HG02970 (cell line): Measurements from ENCODE around the gene TAF6L.
"Not testable (repeated sequence)": the region's sequence is repeated elsewhere in the genome, so short reads cannot be mapped to it uniquely, and the experiment has no call there.

Experiments
- ATAC-seq: cut with Tn5 transposase; IDR thresholded peaks from one replicate; pipeline ENCODE4 v1.9.1; 2021; ENCODE audit warnings: mild to moderate bottlenecking, moderate library complexity, moderate number of reproducible peaks; ENCODE audit not compliant: unreplicated experiment, low FRiP score

Gene TAF6L

GRCh38 chr11:62771144-62772021, at the start of gene TAF6L:
Gene TAF6L, plus strand, starts transcription at chr11:62771396. Its CDS starts 4,388 bp downstream, at chr11:62775784.
- ATAC-seq = peak; percentile 80

- ATAC-seq = no peak
Observed at GRCh38 chr11:62721994-62722393, 49.2 kb upstream of the TAF6L start.

- ATAC-seq = no peak
Observed at GRCh38 chr11:62724171-62724570, 47.0 kb upstream of the TAF6L start.

- ATAC-seq = no peak
Observed at GRCh38 chr11:62725646-62726045, 45.5 kb upstream of the TAF6L start.

- ATAC-seq = peak; percentile 0
Observed at GRCh38 chr11:62726156-62726914, 44.9 kb upstream of the TAF6L start.

GRCh38 chr11:62726915-62727164, 44.4 kb upstream of the TAF6L start:
- no peak for ATAC-seq

GRCh38 chr11:62727165-62727871, 43.9 kb upstream of the TAF6L start, which contains the start of gene HNRNPUL2:
Gene HNRNPUL2, minus strand, starts transcription at chr11:62727457. Its CDS starts 301 bp downstream, at chr11:62727156.
- peak; percentile 78 for ATAC-seq

- peak; percentile 52 for ATAC-seq
Observed at GRCh38 chr11:62727872-62728170, 43.4 kb upstream of the TAF6L start.

GRCh38 chr11:62728171-62728988, 42.8 kb upstream of the TAF6L start, which contains the start of gene TTC9C:
Gene TTC9C, plus strand, starts transcription at chr11:62728486. Its CDS starts 363 bp downstream, at chr11:62728849.
- ATAC-seq = peak; percentile 9

- ATAC-seq = not testable (repeated sequence)
Observed at GRCh38 chr11:62730076-62730475, 41.1 kb upstream of the TAF6L start.

- no peak for ATAC-seq
Observed at GRCh38 chr11:62732830-62733229, 38.4 kb upstream of the TAF6L start.

GRCh38 chr11:62737196-62737595, 34.0 kb upstream of the TAF6L start:
- no peak for ATAC-seq

GRCh38 chr11:62747475-62748160, 23.6 kb upstream of the TAF6L start:
- ATAC-seq = no peak

GRCh38 chr11:62749931-62750330, 21.3 kb upstream of the TAF6L start:
- not testable (repeated sequence) for ATAC-seq

GRCh38 chr11:62752177-62752785, 18.9 kb upstream of the TAF6L start:
- no peak for ATAC-seq

- no peak for ATAC-seq
Observed at GRCh38 chr11:62752994-62753735, 18.0 kb upstream of the TAF6L start.

- peak; percentile 93 for ATAC-seq
Observed at GRCh38 chr11:62753736-62754603, 17.2 kb upstream of the TAF6L start, which contains the start of gene ZBTB3. Gene ZBTB3, minus strand, starts transcription at chr11:62754160. Its CDS starts 496 bp downstream, at chr11:62753664.
